Endothelial cell of umbilical vein (primary cell): ENCODE data around the gene SLC5A9. TPM values are rescaled to one million over a fixed set of nuclear protein-coding genes. Genes with fewer than 3 reads are reported as not detected.

Experiments
- BruUV-seq: library from RNA; stranded (reverse); fragments of 400-500 nt; replicated peaks from 2 replicates; lab custom pipeline; 2021; lab: Mats Ljungman, UMichigan
- CTCF ChIA-PET: fragments of 300-600, 350-600 bp; sonication (Branson Sonifier 250); formaldehyde crosslinking; loops from one replicate; lab custom pipeline; 2021; ENCODE audit warnings: antibody characterized with exemption, inconsistent platforms; lab: Charles Lee
- POLR2A ChIA-PET: fragments of 300-600, 350-600 bp; sonication (Branson Sonifier 250); formaldehyde crosslinking; loops from one replicate; lab custom pipeline; 2021; ENCODE audit warnings: antibody characterized with exemption, inconsistent platforms; lab: Charles Lee
- DNase-seq: peaks from one replicate; pipeline ENCODE4 v3.0.0-alpha.2; 2011; ENCODE audit warnings: low read depth, low spot score
- FAIRE-seq: peaks from 2 replicates; lab custom pipeline; 2011; peaks lifted over from hg19 to GRCh38; lab: Jason Lieb, UNC
- H2AFZ ChIP-seq: 2 replicates; pipeline ENCODE4 v1.6.0; 2012; ENCODE audit warnings: low read depth, low read length, control low read depth, inconsistent platforms
- H3K27ac ChIP-seq: 2 replicates; pipeline ENCODE4 v1.5.1; 2011; ENCODE audit warnings: low read depth, mild to moderate bottlenecking, control low read depth, low read length, moderate library complexity; ENCODE audit not compliant: insufficient read depth
- H3K27me3 ChIP-seq, 2 experiments: 2 replicates each; pipeline versions ENCODE4 v1.6.0 to v1.6.1; 2011; ENCODE audit warnings: low read length in 2 of 2, mixed read lengths in 1 of 2; ENCODE audit not compliant: control insufficient read depth in 2 of 2, insufficient read depth in 2 of 2
- H3K36me3 ChIP-seq, 2 experiments: 2 replicates in 1 of 2; 3 replicates in 1 of 2; pipeline ENCODE4 v1.5.1; 2011; ENCODE audit warnings: low read length in 2 of 2, mild to moderate bottlenecking in 1 of 2, moderate library complexity in 1 of 2; ENCODE audit not compliant: control insufficient read depth in 2 of 2, insufficient read depth in 2 of 2; ENCODE audit errors: extremely low read depth in 1 of 2
- H3K4me1 ChIP-seq: 3 replicates; pipeline ENCODE4 v1.5.1; 2011; ENCODE audit warnings: mild to moderate bottlenecking, low read length; ENCODE audit not compliant: control insufficient read depth, insufficient read depth; ENCODE audit errors: extremely low read depth
- H3K4me2 ChIP-seq: 2 replicates; pipeline ENCODE4 v1.6.1; 2011; ENCODE audit warnings: low read length, control low read depth, mixed read lengths; ENCODE audit not compliant: insufficient read depth
- H3K4me3 ChIP-seq, 3 experiments: fragments of 200-600 bp in 1 of 3; sonication (generic), shearing (Covaris generic) in 1 of 3; replicated peaks in 1 of 3; 2 replicates each; pipeline ENCODE4 v1.5.1; 2011 to 2016; ENCODE audit warnings: control low read depth in 3 of 3, low read length in 3 of 3, mild to moderate bottlenecking in 2 of 3, inconsistent platforms in 1 of 3, low read depth in 1 of 3, moderate library complexity in 1 of 3; ENCODE audit not compliant: insufficient read depth in 1 of 3
- H3K79me2 ChIP-seq: 2 replicates; pipeline ENCODE4 v1.6.0; 2012; ENCODE audit warnings: low read length, inconsistent platforms; ENCODE audit not compliant: control insufficient read depth, insufficient read depth
- H3K9ac ChIP-seq: replicated peaks from 2 replicates; pipeline ENCODE3; 2011; ENCODE audit warnings: low read length, control low read depth; ENCODE audit not compliant: insufficient read depth; ENCODE audit errors: extremely low read depth
- H3K9me1 ChIP-seq: replicated peaks from 3 replicates; pipeline ENCODE4 v1.6.0; 2011; ENCODE audit warnings: mild to moderate bottlenecking, low read length; ENCODE audit not compliant: control insufficient read depth, insufficient read depth; ENCODE audit errors: extremely low read depth
- H3K9me3 ChIP-seq: replicated peaks from 2 replicates; pipeline ENCODE4 v1.5.1; 2012; ENCODE audit warnings: low read length, inconsistent platforms; ENCODE audit not compliant: control insufficient read depth, insufficient read depth
- H4K20me1 ChIP-seq: replicated peaks from 2 replicates; pipeline ENCODE3; 2011; ENCODE audit warnings: mild to moderate bottlenecking, low read length; ENCODE audit not compliant: control insufficient read depth, insufficient read depth; ENCODE audit errors: extremely low read depth
- EZH2 ChIP-seq: IDR thresholded peaks from 2 replicates; pipeline ENCODE4 v1.6.1; 2012; ENCODE audit warnings: borderline replicate concordance, low read depth, mild to moderate bottlenecking, moderate library complexity, low read length, inconsistent platforms; ENCODE audit not compliant: severe bottlenecking
- FOS ChIP-seq: IDR thresholded peaks from 2 replicates; pipeline ENCODE4 v1.6.1; 2011; ENCODE audit warnings: mild to moderate bottlenecking, low read length, moderate library complexity, borderline replicate concordance; ENCODE audit not compliant: insufficient read depth
- GATA2 ChIP-seq: IDR thresholded peaks from 2 replicates; pipeline ENCODE4 v1.7.0; 2011; ENCODE audit warnings: low read depth, mild to moderate bottlenecking, moderate library complexity, mixed read lengths, low read length; ENCODE audit not compliant: insufficient read length, insufficient read depth
- JUN ChIP-seq: IDR thresholded peaks from 2 replicates; pipeline ENCODE4 v1.6.1; 2011; ENCODE audit warnings: borderline replicate concordance, low read depth; ENCODE audit not compliant: insufficient read length, insufficient read depth
- MYC ChIP-seq: IDR thresholded peaks from one replicate; pipeline ENCODE4 v1.6.1; 2011; ENCODE audit warnings: mild to moderate bottlenecking, low read depth, low read length
- POLR2A ChIP-seq: IDR thresholded peaks from 2 replicates; pipeline ENCODE4 v1.6.1; 2012; ENCODE audit warnings: low read depth, mild to moderate bottlenecking, control low read depth, low read length
- POLR2AphosphoS5 ChIP-seq: IDR thresholded peaks from 2 replicates; pipeline ENCODE4 v1.6.1; 2012; ENCODE audit warnings: low read depth, mild to moderate bottlenecking, control low read depth, low read length, moderate library complexity; ENCODE audit not compliant: insufficient read depth
- dilution Hi-C: fragments of 300-500 bp; cut with MboI; formaldehyde crosslinking; loops from one replicate; pipeline ENCODE4 v1.15.0; 2019; ENCODE audit warnings: low sequenced_read_pairs; ENCODE audit not compliant: extremely low pct_ligation_motif_present
- intact Hi-C: fragments of 100-400 bp; cut with micrococcal nuclease; formaldehyde crosslinking; loops from one replicate; pipeline ENCODE4 v1.10.0; 2022
- polyA plus RNA-seq, 4 experiments: library from polyadenylated mRNA; depleted of rRNA in 3 of 4; stranded (reverse) in 3 of 4; unstranded in 1 of 4; fragments of >200 nt; gene quantifications; 2 replicates each; pipeline versions ENCODE4 v1.2.1 to v1.2.3, GENCODE V29; 2011 to 2012; ENCODE audit warnings: missing spikeins in 1 of 4
- total RNA-seq: library from RNA; stranded (reverse); gene quantifications from 2 replicates; pipeline ENCODE4 v1.2.3, GENCODE V29; 2021
- TF ChIP-seq, protein P1 (sequence below): IDR thresholded peaks from 2 replicates; pipeline ENCODE4 v1.6.1; 2011; ENCODE audit not compliant: insufficient read depth, insufficient read length
- TF ChIP-seq, protein P2 (sequence below), 2 donors: IDR thresholded peaks; 1 replicate in 1 of 2; 2 replicates in 1 of 2; pipeline ENCODE4 v1.5.1; 2011; ENCODE audit warnings: low read length in 2 of 2, mild to moderate bottlenecking in 2 of 2, moderate library complexity in 2 of 2, control low read depth in 1 of 2, inconsistent platforms in 1 of 2, low read depth in 1 of 2; ENCODE audit not compliant: insufficient read depth in 1 of 2; ENCODE audit errors: extremely low read depth in 1 of 2

Gene SLC5A9
- total and polyA plus RNA-seq, 2 donors (not counting 3 experiments of a cell fraction or from before 2014, with no cell fraction given) = not detected

DNA sequence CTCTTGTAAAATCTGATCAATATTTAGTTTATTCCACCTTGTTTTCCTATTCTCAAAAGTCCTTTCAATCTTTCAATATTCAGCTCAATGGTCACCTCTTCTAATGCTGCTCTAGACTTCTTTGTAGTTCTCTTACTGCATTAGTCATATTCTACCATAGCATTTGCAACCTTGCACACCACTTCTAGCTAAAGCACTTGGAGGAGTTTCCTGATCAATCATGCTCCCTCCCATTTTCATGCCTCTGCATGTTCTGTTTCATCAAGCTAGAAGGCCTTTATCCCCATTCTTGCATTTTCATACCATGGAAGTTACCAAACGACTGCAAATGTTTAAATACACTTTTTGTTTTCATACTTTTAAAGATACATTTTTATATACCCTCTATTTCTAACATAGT is 72.1 kb downstream of the SLC5A9 start:
- Histone ChIP-seq H3K9me1 (no peaks in the 10 kb centered on the region), H3K27ac (no peak overlapping the region), H3K79me2 (no peaks in the 10 kb centered on the region), H3K4me1 (no peaks in the 10 kb centered on the region), H3K9me3 (no peaks in the 10 kb centered on the region), H3K9ac (no peak overlapping the region), H3K36me3 (no peaks in the 10 kb centered on the region), H4K20me1 (no peaks in the 10 kb centered on the region), H3K4me3 (no peak overlapping the region), H3K4me2 (no peak overlapping the region), H2AFZ (no peak overlapping the region), H3K27me3 (no peaks in the 10 kb centered on the region)
- TF ChIP-seq JUN (no peak), EZH2 (no peak), FOS (no peak), MYC (no peak), GATA2 (no peak), POLR2AphosphoS5 (no peak), POLR2A (no peak)
- TF ChIP-seq, protein P1, sequence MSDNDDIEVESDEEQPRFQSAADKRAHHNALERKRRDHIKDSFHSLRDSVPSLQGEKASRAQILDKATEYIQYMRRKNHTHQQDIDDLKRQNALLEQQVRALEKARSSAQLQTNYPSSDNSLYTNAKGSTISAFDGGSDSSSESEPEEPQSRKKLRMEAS = no peak
- TF ChIP-seq, protein P2, sequence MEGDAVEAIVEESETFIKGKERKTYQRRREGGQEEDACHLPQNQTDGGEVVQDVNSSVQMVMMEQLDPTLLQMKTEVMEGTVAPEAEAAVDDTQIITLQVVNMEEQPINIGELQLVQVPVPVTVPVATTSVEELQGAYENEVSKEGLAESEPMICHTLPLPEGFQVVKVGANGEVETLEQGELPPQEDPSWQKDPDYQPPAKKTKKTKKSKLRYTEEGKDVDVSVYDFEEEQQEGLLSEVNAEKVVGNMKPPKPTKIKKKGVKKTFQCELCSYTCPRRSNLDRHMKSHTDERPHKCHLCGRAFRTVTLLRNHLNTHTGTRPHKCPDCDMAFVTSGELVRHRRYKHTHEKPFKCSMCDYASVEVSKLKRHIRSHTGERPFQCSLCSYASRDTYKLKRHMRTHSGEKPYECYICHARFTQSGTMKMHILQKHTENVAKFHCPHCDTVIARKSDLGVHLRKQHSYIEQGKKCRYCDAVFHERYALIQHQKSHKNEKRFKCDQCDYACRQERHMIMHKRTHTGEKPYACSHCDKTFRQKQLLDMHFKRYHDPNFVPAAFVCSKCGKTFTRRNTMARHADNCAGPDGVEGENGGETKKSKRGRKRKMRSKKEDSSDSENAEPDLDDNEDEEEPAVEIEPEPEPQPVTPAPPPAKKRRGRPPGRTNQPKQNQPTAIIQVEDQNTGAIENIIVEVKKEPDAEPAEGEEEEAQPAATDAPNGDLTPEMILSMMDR (IDR thresholded peaks at IDR 0.05; ENCODE audit: extremely low read depth in 1 of 2, insufficient read depth in 1 of 2, low read depth in 1 of 2, low read length in 2 of 2) = no peak
- CTCF ChIA-PET = no interaction called here
- dilution Hi-C loops = no loop called here
- intact Hi-C loops = no loop called here
- no peak for DNase-seq
- FAIRE-seq = no peak
- BruUV-seq = no TSS peak
- POLR2A ChIA-PET = no interaction called here

Other genes starting within 250 kb of the SLC5A9 start
- not detected in 2 replicates for gene TRABD2B, start 225.3 kb upstream of the SLC5A9 start, total RNA-seq
- gene TRABD2B, start 225.3 kb upstream of the SLC5A9 start, polyA plus RNA-seq = not detected in 2 replicates
- 4.9 and 10.5 TPM in 2 replicates for gene SPATA6, start 249.5 kb downstream of the SLC5A9 start, total RNA-seq
- gene SPATA6, start 249.5 kb downstream of the SLC5A9 start, polyA plus RNA-seq = 0.41 and 0.79 TPM in 2 replicates